GM12878 (cell line): ENCODE data around the gene SMIM44. TPM values are rescaled to one million over a fixed set of nuclear protein-coding genes. Genes with fewer than 3 reads are reported as not detected.

Source experiments
- BHLHE40 ChIP-seq, 2 experiments: fragments of 450-650 bp in 1 of 2; IDR thresholded peaks; 2 replicates each; pipeline ENCODE4 v1.6.1; 2011 to 2017; ENCODE audit warnings: low read depth in 2 of 2, borderline replicate concordance in 1 of 2, improper control_type of control experiment in 1 of 2, low read length in 1 of 2, mild to moderate bottlenecking in 1 of 2
- CREM ChIP-seq: IDR thresholded peaks from 2 replicates; pipeline ENCODE4 v1.6.1; 2014; ENCODE audit warnings: antibody characterized with exemption, low read depth
- EED ChIP-seq: sonication (generic); IDR thresholded peaks from 2 replicates; pipeline ENCODE4 v1.6.1; 2016; ENCODE audit warnings: antibody characterized with exemption, low read depth
- IKZF1 ChIP-seq: fragments of 450-650 bp; conservative IDR thresholded peaks from 2 replicates; pipeline ENCODE4 v1.6.1; 2017; ENCODE audit warnings: antibody characterized with exemption, mild to moderate bottlenecking
- MYC ChIP-seq: IDR thresholded peaks from 2 replicates; pipeline ENCODE4 v1.6.1; 2011; ENCODE audit warnings: mild to moderate bottlenecking, low read length, moderate library complexity, inconsistent platforms; ENCODE audit not compliant: insufficient read depth, insufficient replicate concordance, insufficient read length, severe bottlenecking
- NR2C1 ChIP-seq: fragments of 450-650 bp; IDR thresholded peaks from 2 replicates; pipeline ENCODE4 v1.6.1; 2017; ENCODE audit warnings: antibody characterized with exemption, mild to moderate bottlenecking, moderate library complexity
- POLR2AphosphoS2 ChIP-seq: IDR thresholded peaks from 2 replicates; pipeline ENCODE4 v1.6.1; 2011; ENCODE audit warnings: low read depth, mild to moderate bottlenecking, low read length, improper control_type of control experiment, moderate library complexity
- SMAD1 ChIP-seq: fragments of 450-650 bp; IDR thresholded peaks from 2 replicates; pipeline ENCODE4 v1.6.1; 2018; ENCODE audit warnings: mild to moderate bottlenecking, low read depth; ENCODE audit not compliant: partially characterized antibody
- SMC3 ChIP-seq: IDR thresholded peaks from 2 replicates; pipeline ENCODE4 v1.6.1; 2011; ENCODE audit warnings: low read length, improper control_type of control experiment, borderline replicate concordance
- TARDBP ChIP-seq: IDR thresholded peaks from 2 replicates; pipeline ENCODE4 v1.6.1; 2016; ENCODE audit warnings: borderline replicate concordance
- TBL1XR1 ChIP-seq: IDR thresholded peaks from 2 replicates; pipeline ENCODE4 v1.6.1; 2012; ENCODE audit warnings: low read depth, low read length, improper control_type of control experiment
- ZNF24 ChIP-seq: fragments of 450-650 bp; IDR thresholded peaks from 2 replicates; pipeline ENCODE4 v1.6.1; 2017; ENCODE audit warnings: antibody characterized with exemption, mild to moderate bottlenecking
- ZNF622 ChIP-seq: fragments of 450-650 bp; IDR thresholded peaks from 2 replicates; pipeline ENCODE4 v1.6.1; 2017; ENCODE audit warnings: mild to moderate bottlenecking, inconsistent platforms
- polyA plus RNA-seq, 11 experiments: library from polyadenylated mRNA; depleted of rRNA in 4 of 11; unstranded in 6 of 11; stranded (reverse) in 5 of 11; fragments of >200 nt; fragmentation: Nextera tagmentation in 4 of 11; fragmentation: Illumina TruSeq in 1 of 11; extraction: Ambion mirVana in 4 of 11; extraction: Trizol in 1 of 11; gene quantifications; 1 replicate in 1 of 11; 2 replicates in 10 of 11; pipeline versions ENCODE4 v1.2.1 to v1.2.3, GENCODE V29; 2011 to 2016; ENCODE audit warnings: inconsistent platforms in 2 of 11, missing spikeins in 2 of 11, low read depth in 1 of 11
- total RNA-seq, 4 experiments: library from RNA; depleted of rRNA in 3 of 4; stranded (reverse); fragments of >200 nt in 3 of 4; fragmentation: Illumina TruSeq in 1 of 4; extraction: Trizol in 1 of 4; gene quantifications; 2 replicates each; pipeline versions ENCODE4 v1.2.1 to v1.2.3, GENCODE V29; 2013 to 2021
- TF ChIP-seq, protein P1 (sequence below): IDR thresholded peaks from 2 replicates; pipeline ENCODE4 v1.6.1; 2011; ENCODE audit warnings: low read depth, mild to moderate bottlenecking, low read length, moderate library complexity, borderline replicate concordance; ENCODE audit errors: extremely low read depth
- TF ChIP-seq, protein P2 (sequence below): IDR thresholded peaks from 2 replicates; pipeline ENCODE4 v1.6.1; 2011; ENCODE audit warnings: low read depth, low read length, improper control_type of control experiment, borderline replicate concordance
- TF ChIP-seq, protein P3 (sequence below): IDR thresholded peaks from 2 replicates; pipeline ENCODE4 v1.6.1; 2011; ENCODE audit warnings: borderline replicate concordance, low read depth, mild to moderate bottlenecking, moderate library complexity, mixed read lengths, low read length; ENCODE audit not compliant: insufficient read depth; ENCODE audit errors: extremely low read length
- TF ChIP-seq, protein P4 (sequence below), 3 experiments: IDR thresholded peaks in 2 of 3; conservative IDR thresholded peaks in 1 of 3; 2 replicates each; pipeline ENCODE4 v1.5.1; 2011; ENCODE audit warnings: low read depth in 3 of 3, low read length in 3 of 3, mild to moderate bottlenecking in 3 of 3, control low read depth in 2 of 3, moderate library complexity in 2 of 3, inconsistent platforms in 1 of 3, mixed read lengths in 1 of 3; ENCODE audit not compliant: control insufficient read depth in 2 of 3, insufficient read depth in 1 of 3; ENCODE audit errors: extremely low read depth in 1 of 3
- TF ChIP-seq, protein P5 (sequence below): fragments of 450-650 bp; IDR thresholded peaks from 2 replicates; pipeline ENCODE4 v1.6.1; 2017; ENCODE audit warnings: mild to moderate bottlenecking, low read depth, inconsistent platforms; ENCODE audit not compliant: poor library complexity, severe bottlenecking
- TF ChIP-seq, protein P6 (sequence below): fragments of 450-650 bp; IDR thresholded peaks from 2 replicates; pipeline ENCODE4 v1.6.1; 2017; ENCODE audit warnings: antibody characterized with exemption, mild to moderate bottlenecking, moderate library complexity

Gene SMIM44
- total and polyA plus RNA-seq, 10 of the 15 experiments (the other 5 are each of a cell fraction or from before 2014, with no cell fraction given): not detected

DNA sequence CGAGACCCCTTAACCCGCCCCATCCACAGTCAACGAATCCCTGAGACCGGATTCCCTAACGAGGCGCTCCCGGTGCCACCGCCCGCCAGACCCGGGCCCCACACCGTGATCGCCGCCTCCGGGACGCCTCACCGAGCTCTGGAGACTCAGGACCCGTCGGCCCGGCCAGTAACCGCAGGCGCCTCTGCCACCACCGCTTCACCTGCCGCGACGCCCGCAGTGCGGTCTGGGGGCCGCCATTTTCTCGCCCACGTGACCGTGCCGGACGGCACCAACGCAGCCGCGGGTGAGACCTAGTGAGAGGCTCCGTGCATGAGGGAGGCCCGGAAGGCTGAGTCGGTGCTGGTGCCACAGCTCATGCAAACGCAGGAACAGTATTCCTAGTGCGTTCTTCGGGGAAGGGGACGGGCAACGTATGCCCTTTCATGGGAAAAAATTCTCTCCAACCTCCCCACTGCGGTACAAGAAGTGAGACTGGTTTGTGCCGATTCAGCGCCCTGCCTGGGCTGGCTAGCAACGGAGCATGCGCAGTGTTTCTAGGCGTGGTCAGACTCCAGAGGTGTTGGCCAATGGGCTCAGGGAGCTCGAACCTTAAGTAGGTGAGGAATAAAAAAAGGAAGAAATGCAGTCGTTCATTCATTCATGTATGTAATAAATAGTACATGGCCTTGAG is 17.3 kb upstream of the SMIM44 start, which contains the start of gene DOHH (continued):
- TF ChIP-seq ZNF622 (no peak), POLR2AphosphoS2 (0 out of 2 replicates have a peak, but pooled peaks have one; percentile 38), ZNF24 (peak; percentile 99), BHLHE40 (IDR thresholded peaks at IDR 0.05; ENCODE audit: borderline replicate concordance in 1 of 2, low read depth in 2 of 2, low read length in 1 of 2) (peak; percentile 99), SMAD1 (no peak), MYC (peak; percentile 80), SMC3 (no peak), EED (peak; percentile 44; the same call in 1 of the 2 replicates), NR2C1 (peak; percentile 38; the same call in 1 of the 2 replicates), CREM (peak; percentile 63; the same call in 1 of the 2 replicates), TARDBP (0 out of 2 replicates have a peak, but pooled peaks have one; percentile 66), IKZF1 (peak; percentile 91), TBL1XR1 (peak; percentile 44)
- TF ChIP-seq, protein P1, sequence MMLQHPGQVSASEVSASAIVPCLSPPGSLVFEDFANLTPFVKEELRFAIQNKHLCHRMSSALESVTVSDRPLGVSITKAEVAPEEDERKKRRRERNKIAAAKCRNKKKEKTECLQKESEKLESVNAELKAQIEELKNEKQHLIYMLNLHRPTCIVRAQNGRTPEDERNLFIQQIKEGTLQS: peak; percentile 86
- TF ChIP-seq, protein P2, sequence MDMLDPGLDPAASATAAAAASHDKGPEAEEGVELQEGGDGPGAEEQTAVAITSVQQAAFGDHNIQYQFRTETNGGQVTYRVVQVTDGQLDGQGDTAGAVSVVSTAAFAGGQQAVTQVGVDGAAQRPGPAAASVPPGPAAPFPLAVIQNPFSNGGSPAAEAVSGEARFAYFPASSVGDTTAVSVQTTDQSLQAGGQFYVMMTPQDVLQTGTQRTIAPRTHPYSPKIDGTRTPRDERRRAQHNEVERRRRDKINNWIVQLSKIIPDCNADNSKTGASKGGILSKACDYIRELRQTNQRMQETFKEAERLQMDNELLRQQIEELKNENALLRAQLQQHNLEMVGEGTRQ: peak; percentile 94
- TF ChIP-seq, protein P3, sequence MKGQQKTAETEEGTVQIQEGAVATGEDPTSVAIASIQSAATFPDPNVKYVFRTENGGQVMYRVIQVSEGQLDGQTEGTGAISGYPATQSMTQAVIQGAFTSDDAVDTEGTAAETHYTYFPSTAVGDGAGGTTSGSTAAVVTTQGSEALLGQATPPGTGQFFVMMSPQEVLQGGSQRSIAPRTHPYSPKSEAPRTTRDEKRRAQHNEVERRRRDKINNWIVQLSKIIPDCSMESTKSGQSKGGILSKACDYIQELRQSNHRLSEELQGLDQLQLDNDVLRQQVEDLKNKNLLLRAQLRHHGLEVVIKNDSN: peak; percentile 99
- TF ChIP-seq, protein P4, sequence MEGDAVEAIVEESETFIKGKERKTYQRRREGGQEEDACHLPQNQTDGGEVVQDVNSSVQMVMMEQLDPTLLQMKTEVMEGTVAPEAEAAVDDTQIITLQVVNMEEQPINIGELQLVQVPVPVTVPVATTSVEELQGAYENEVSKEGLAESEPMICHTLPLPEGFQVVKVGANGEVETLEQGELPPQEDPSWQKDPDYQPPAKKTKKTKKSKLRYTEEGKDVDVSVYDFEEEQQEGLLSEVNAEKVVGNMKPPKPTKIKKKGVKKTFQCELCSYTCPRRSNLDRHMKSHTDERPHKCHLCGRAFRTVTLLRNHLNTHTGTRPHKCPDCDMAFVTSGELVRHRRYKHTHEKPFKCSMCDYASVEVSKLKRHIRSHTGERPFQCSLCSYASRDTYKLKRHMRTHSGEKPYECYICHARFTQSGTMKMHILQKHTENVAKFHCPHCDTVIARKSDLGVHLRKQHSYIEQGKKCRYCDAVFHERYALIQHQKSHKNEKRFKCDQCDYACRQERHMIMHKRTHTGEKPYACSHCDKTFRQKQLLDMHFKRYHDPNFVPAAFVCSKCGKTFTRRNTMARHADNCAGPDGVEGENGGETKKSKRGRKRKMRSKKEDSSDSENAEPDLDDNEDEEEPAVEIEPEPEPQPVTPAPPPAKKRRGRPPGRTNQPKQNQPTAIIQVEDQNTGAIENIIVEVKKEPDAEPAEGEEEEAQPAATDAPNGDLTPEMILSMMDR (IDR thresholded peaks at IDR 0.05 in 2 of 3, conservative IDR thresholded peaks at IDR 0.05 in 1 of 3; ENCODE audit: control insufficient read depth in 2 of 3, extremely low read depth in 1 of 3, insufficient read depth in 1 of 3, low read depth in 3 of 3, low read length in 3 of 3): no peak
- TF ChIP-seq, protein P5, sequence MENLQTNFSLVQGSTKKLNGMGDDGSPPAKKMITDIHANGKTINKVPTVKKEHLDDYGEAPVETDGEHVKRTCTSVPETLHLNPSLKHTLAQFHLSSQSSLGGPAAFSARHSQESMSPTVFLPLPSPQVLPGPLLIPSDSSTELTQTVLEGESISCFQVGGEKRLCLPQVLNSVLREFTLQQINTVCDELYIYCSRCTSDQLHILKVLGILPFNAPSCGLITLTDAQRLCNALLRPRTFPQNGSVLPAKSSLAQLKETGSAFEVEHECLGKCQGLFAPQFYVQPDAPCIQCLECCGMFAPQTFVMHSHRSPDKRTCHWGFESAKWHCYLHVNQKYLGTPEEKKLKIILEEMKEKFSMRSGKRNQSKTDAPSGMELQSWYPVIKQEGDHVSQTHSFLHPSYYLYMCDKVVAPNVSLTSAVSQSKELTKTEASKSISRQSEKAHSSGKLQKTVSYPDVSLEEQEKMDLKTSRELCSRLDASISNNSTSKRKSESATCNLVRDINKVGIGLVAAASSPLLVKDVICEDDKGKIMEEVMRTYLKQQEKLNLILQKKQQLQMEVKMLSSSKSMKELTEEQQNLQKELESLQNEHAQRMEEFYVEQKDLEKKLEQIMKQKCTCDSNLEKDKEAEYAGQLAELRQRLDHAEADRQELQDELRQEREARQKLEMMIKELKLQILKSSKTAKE: peak; percentile 97
- TF ChIP-seq, protein P6, sequence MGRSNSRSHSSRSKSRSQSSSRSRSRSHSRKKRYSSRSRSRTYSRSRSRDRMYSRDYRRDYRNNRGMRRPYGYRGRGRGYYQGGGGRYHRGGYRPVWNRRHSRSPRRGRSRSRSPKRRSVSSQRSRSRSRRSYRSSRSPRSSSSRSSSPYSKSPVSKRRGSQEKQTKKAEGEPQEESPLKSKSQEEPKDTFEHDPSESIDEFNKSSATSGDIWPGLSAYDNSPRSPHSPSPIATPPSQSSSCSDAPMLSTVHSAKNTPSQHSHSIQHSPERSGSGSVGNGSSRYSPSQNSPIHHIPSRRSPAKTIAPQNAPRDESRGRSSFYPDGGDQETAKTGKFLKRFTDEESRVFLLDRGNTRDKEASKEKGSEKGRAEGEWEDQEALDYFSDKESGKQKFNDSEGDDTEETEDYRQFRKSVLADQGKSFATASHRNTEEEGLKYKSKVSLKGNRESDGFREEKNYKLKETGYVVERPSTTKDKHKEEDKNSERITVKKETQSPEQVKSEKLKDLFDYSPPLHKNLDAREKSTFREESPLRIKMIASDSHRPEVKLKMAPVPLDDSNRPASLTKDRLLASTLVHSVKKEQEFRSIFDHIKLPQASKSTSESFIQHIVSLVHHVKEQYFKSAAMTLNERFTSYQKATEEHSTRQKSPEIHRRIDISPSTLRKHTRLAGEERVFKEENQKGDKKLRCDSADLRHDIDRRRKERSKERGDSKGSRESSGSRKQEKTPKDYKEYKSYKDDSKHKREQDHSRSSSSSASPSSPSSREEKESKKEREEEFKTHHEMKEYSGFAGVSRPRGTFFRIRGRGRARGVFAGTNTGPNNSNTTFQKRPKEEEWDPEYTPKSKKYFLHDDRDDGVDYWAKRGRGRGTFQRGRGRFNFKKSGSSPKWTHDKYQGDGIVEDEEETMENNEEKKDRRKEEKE: peak; percentile 99
